ENCODE measurements around the gene SFXN1. TPM values are rescaled to one million over a fixed set of nuclear protein-coding genes. Genes with fewer than 3 reads are reported as not detected.

The SFXN1 gene
- total RNA-seq, 1 donor from 2014 or later: 181 TPM

DNA sequence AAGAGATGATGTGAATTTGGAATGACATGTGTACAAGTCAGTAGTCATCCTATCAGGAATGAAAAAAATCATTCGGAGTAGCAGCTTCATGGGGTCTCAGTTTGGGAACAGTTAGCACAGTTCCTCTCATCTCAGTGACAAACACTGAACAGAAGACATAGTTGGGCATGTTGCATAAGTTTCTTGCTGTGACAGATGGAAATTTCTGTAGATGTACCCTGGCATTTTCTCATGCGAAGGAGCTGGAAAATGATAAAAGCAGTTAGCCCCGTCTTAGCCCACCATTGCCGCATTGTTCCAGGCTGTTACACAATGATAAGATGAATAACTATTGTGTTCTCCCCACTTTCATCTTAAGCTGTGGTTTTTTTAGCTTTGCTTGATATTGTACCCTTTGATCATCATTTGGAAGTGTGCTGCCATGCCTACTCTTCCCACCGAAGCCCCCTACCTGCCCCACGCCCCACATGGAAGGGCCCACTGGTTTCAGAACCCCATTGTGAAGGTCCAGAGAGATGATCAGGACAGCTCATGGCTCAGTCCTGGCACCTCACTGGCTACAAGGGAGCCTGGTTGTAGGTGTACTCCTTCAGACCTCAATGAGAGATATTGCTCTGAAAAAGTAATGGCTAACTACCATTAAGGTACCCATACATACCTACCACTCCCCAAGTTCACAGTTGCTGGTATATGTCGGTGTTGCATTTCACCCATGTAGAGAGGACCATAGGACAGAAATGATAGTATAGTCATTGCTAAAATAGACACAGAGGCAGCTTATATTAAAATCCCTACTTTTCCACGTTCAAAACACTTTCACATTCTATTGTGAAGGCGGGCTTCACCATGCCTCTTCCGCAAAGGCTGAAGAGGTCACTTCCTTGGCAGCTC lies 38.8 kb downstream of the SFXN1 start:
- H3K36me3 Mint-ChIP-seq: peaks cover 53% of the 10 kb centered on the region
- Histone ChIP-seq H2AFZ (replicated peaks) (no peak overlapping the region), H3K79me2 (ENCODE audit: low read depth) (no peaks in the 10 kb centered on the region), H3K9me3 (ENCODE audit: low read depth) (no peaks in the 10 kb centered on the region), H4K20me1 (ENCODE audit: low read depth) (no peaks in the 10 kb centered on the region), H3K27ac (no peak overlapping the region), H3K4me2 (no peak overlapping the region), H3K27me3 (no peaks in the 10 kb centered on the region), H3K9ac (no peak overlapping the region), H3F3A (ENCODE audit: low read depth) (no peaks in the 10 kb centered on the region), H3K4me1 (no peaks in the 10 kb centered on the region), H3K4me3 (no peak overlapping the region), H3K36me3 (peaks cover 15% of the 10 kb centered on the region)
- no peaks in the 10 kb centered on the region for H3K4me1 Mint-ChIP-seq
- TF ChIP-seq, protein P1, sequence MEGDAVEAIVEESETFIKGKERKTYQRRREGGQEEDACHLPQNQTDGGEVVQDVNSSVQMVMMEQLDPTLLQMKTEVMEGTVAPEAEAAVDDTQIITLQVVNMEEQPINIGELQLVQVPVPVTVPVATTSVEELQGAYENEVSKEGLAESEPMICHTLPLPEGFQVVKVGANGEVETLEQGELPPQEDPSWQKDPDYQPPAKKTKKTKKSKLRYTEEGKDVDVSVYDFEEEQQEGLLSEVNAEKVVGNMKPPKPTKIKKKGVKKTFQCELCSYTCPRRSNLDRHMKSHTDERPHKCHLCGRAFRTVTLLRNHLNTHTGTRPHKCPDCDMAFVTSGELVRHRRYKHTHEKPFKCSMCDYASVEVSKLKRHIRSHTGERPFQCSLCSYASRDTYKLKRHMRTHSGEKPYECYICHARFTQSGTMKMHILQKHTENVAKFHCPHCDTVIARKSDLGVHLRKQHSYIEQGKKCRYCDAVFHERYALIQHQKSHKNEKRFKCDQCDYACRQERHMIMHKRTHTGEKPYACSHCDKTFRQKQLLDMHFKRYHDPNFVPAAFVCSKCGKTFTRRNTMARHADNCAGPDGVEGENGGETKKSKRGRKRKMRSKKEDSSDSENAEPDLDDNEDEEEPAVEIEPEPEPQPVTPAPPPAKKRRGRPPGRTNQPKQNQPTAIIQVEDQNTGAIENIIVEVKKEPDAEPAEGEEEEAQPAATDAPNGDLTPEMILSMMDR (IDR thresholded peaks at IDR 0.05): no peak
- no peak for TF ChIP-seq EZH2phosphoT487 (IDR thresholded peaks at IDR 0.05)
- H3K4me3 Mint-ChIP-seq: no peak overlapping the region
- no peak for DNase-seq (ENCODE audit: low spot score)
- H3K9me3 Mint-ChIP-seq: no peaks in the 10 kb centered on the region
- H3K27ac Mint-ChIP-seq: no peak overlapping the region
- no peaks in the 10 kb centered on the region for H3K27me3 Mint-ChIP-seq (ENCODE audit: insufficient read depth, low read depth)

DNA sequence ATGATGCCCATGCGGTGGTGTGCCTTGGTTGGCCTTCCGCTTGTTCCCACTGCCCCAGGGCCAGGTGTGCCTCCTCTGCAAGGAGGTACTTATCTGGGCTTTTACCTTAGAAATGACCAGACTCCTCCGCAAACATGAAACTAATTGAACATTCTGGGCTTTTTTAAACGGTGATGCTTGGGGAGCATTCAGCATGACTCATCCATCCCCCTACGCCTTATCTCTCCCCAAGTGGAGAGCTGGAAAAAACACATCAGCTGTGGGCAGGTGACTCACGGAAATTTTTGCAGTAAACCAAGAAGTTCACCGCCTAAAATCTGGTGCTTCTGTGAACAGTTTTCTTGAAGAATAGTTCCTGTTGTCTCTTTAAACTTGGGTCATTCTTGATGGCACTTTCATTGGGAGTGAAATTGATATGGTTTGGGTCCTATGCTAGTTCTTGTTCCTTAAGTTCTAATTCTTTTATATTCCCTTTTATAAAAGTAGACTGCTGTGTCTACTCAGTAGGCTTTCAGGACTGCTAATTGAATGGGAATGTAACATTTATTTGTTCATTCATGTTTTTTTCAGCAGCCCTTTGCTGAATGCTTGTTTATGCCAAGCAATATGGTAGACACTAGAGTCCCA lies 39.6 kb downstream of the SFXN1 start:
- Histone ChIP-seq H3K9ac (no peak overlapping the region), H3K36me3 (peaks cover 11% of the 10 kb centered on the region), H3K9me3 (ENCODE audit: low read depth) (no peaks in the 10 kb centered on the region), H3F3A (ENCODE audit: low read depth) (no peaks in the 10 kb centered on the region), H2AFZ (replicated peaks) (no peak overlapping the region), H3K27ac (no peak overlapping the region), H3K27me3 (no peaks in the 10 kb centered on the region), H3K4me1 (no peaks in the 10 kb centered on the region), H3K4me2 (no peak overlapping the region), H4K20me1 (ENCODE audit: low read depth) (no peaks in the 10 kb centered on the region), H3K79me2 (ENCODE audit: low read depth) (no peaks in the 10 kb centered on the region), H3K4me3 (no peak overlapping the region)
- TF ChIP-seq EZH2phosphoT487 (IDR thresholded peaks at IDR 0.05) (no peak), EZH2 (IDR thresholded peaks at IDR 0.05) (no peak)
- TF ChIP-seq, protein P1 (IDR thresholded peaks at IDR 0.05): no peak
- Mint-ChIP-seq H3K4me3 (no peak overlapping the region), H3K9me3 (no peaks in the 10 kb centered on the region), H3K4me1 (no peaks in the 10 kb centered on the region), H3K27me3 (ENCODE audit: insufficient read depth, low read depth) (no peaks in the 10 kb centered on the region), H3K27ac (no peak overlapping the region), H3K36me3 (peaks cover 55% of the 10 kb centered on the region)
- DNase-seq (ENCODE audit: low spot score): no peak

DNA sequence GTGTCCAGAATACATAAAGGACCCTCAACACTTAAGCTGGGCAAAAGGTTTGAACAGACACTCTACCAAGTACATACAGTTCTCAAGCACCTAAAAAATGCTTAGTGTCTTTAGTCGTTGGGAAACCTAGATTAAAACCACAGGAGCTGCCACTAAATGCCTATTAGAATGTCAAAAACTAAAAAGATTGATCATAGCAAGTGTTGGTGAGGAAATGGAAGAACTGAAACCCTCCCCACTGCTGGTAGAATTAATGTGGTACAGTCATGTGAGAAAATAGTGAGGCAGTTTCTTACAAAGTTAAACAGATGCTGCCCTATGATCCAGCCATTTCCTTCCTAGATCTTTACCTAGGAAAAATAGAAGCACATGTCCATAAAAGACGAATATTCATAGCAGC lies 40.6 kb downstream of the SFXN1 start:
- DNase-seq (ENCODE audit: low spot score): no peak
- Histone ChIP-seq H4K20me1 (ENCODE audit: low read depth) (no peaks in the 10 kb centered on the region), H3K27ac (no peak overlapping the region), H2AFZ (replicated peaks) (no peak overlapping the region), H3K9ac (no peak overlapping the region), H3K79me2 (ENCODE audit: low read depth) (no peaks in the 10 kb centered on the region), H3K4me1 (no peaks in the 10 kb centered on the region), H3K27me3 (no peaks in the 10 kb centered on the region), H3K4me3 (no peak overlapping the region), H3K4me2 (no peak overlapping the region), H3F3A (ENCODE audit: low read depth) (no peaks in the 10 kb centered on the region), H3K36me3 (peaks cover 11% of the 10 kb centered on the region), H3K9me3 (ENCODE audit: low read depth) (no peaks in the 10 kb centered on the region)
- Mint-ChIP-seq H3K27ac (no peak overlapping the region), H3K36me3 (peaks cover 50% of the 10 kb centered on the region), H3K27me3 (ENCODE audit: insufficient read depth, low read depth) (no peaks in the 10 kb centered on the region), H3K4me3 (no peak overlapping the region), H3K4me1 (no peaks in the 10 kb centered on the region), H3K9me3 (no peaks in the 10 kb centered on the region)
- TF ChIP-seq, protein P1 (IDR thresholded peaks at IDR 0.05): no peak
- no peak for TF ChIP-seq EZH2 (IDR thresholded peaks at IDR 0.05)
- no peak for TF ChIP-seq EZH2phosphoT487 (IDR thresholded peaks at IDR 0.05)

All from neural progenitor cell (in vitro differentiated cells).